Activated CD4-positive, alpha-beta T cell treated with anti-CD3 and anti-CD28 coated beads for 36 hours (primary cell): ENCODE results near the gene MCRIP2. TPM values are rescaled to one million over a fixed set of nuclear protein-coding genes. Genes with fewer than 3 reads are reported as not detected.

Experiments used
- ATAC-seq: fragments of 200-7000 bp; cut with Tn5 transposase; one replicate; pipeline ENCODE4 v1.10.0; 2021; ENCODE audit warnings: mild to moderate bottlenecking, moderate library complexity
- CTCF ChIA-PET: fragments of 350-600 bp; sonication (Branson Sonifier 250); formaldehyde crosslinking; loops from one replicate; lab custom pipeline; 2021; ENCODE audit warnings: antibody characterized with exemption; lab: Charles Lee
- POLR2A ChIA-PET: fragments of 350-600 bp; sonication (Branson Sonifier 250); formaldehyde crosslinking; loops from one replicate; lab custom pipeline; 2021; ENCODE audit warnings: antibody characterized with exemption, inconsistent platforms; lab: Charles Lee
- DNase-seq: peaks from one replicate; pipeline ENCODE4 v3.0.0-alpha.2; 2020
- H3K27ac Mint-ChIP-seq: one replicate; pipeline ENCODE4 v1.8.0; 2021; ENCODE audit warnings: mixed read lengths
- H3K27me3 Mint-ChIP-seq: one replicate; pipeline ENCODE4 v1.8.0; 2021; ENCODE audit warnings: mixed read lengths
- H3K36me3 Mint-ChIP-seq: one replicate; pipeline ENCODE4 v1.8.0; 2021; ENCODE audit warnings: low read depth, mixed read lengths
- H3K4me1 Mint-ChIP-seq: one replicate; pipeline ENCODE4 v1.8.0; 2021; ENCODE audit warnings: mixed read lengths
- H3K4me3 Mint-ChIP-seq: one replicate; pipeline ENCODE4 v1.8.0; 2021; ENCODE audit warnings: mild to moderate bottlenecking, moderate library complexity, mixed read lengths
- H3K9me3 Mint-ChIP-seq: one replicate; pipeline ENCODE4 v1.8.0; 2021; ENCODE audit warnings: low read depth, mixed read lengths
- intact Hi-C, 2 experiments: fragments of 100-400 bp; cut with DNase I in 1 of 2; cut with micrococcal nuclease in 1 of 2; formaldehyde crosslinking; loops; one replicate each; pipeline versions ENCODE4 v1.14.2 to v1.15.1; 2022 to 2024; cut with DNase I, micrococcal nuclease
- total RNA-seq, 2 experiments: library from RNA; stranded (reverse); gene quantifications; one replicate each; pipeline ENCODE4 v1.2.3, GENCODE V29; 2021

The MCRIP2 gene
- total RNA-seq, 2 experiments from 2014 or later = 28.5 to 44.0 TPM

DNA sequence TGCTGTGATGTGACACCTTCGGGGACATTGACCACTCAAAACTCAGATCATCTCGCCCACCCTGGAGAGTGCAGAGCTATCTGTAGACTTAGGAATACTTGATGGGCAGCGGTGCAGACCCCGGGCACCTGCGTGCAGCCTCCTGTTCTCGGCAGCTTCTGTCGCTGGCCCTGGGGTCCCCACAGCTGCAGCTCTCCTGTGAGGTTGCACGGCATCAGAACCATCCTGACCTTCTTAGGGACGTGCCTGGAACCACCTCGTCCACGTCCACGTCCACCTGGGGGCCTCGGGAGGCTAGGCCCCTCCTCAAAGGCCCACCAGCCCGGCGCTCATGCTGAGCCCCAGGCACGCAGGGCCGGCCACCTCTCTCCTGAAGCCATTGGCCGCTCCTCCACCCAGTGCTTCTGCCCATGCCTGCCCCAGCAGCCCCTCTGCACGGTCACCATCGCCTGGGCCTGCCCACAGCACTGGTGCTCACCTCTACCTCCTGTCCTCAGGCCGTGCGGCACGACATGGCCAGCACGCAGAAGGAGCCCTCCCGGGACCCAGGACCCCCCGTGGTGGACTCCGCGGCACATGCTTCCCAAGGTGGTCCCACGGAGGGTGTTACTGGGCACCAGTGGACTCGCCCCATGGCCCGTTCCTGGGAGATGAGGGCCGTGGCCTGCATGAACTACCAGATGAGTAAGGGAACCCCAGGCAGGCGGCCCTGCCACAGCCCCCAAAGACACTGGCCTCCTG, 13.1 kb upstream of the MCRIP2 start:
- Mint-ChIP-seq H3K27ac (no peak overlapping the region), H3K4me3 (no peak overlapping the region), H3K9me3 (no peaks in the 10 kb centered on the region), H3K4me1 (no peaks in the 10 kb centered on the region), H3K27me3 (no peaks in the 10 kb centered on the region), H3K36me3 (peaks cover 2% of the 10 kb centered on the region)
- ChIA-PET CTCF (no interaction called here), POLR2A (no interaction called here)
- DNase-seq (no peak), ATAC-seq (no peak)
- intact Hi-C loops = no loop called here

DNA sequence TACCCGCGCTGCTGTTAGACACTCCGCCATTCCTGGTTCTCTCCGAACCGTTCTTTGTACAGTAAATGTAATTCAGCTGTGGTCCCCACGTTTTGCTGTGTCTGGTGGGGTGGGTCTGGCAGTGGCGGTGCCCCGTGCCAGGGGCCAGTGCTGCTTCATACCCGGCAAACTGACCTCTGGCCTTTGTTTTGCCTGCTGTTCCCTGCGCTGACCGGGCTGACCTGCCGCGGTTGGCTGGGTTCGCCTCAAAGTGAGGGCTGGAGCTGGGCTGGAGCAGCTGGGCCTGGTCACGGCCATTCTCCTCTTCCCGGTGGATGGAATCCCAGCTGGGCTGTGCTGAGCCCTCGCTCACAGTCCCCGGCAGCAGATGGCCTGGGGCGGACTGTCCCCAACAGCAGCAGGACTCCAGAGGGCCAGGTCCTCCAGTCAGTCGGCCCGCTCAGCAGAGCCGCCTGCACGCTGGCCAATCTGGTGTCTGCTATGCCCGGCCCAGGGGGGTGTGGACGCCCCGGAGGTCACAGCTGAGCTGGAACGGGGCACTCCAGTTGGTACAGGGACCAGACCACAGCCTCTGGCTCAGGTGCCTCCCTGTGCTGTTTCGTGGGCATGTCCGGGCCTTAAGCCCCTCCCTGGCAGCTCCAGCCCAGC, 12.3 kb upstream of the MCRIP2 start:
- ChIA-PET CTCF (no interaction called here), POLR2A (no interaction called here)
- H3K27me3 Mint-ChIP-seq = no peaks in the 10 kb centered on the region
- no peak overlapping the region for H3K4me3 Mint-ChIP-seq
- peaks cover 5% of the 10 kb centered on the region for H3K36me3 Mint-ChIP-seq
- H3K4me1 Mint-ChIP-seq = peaks cover 1% of the 10 kb centered on the region
- no peak for DNase-seq
- intact Hi-C loops = no loop called here
- no peak overlapping the region for H3K27ac Mint-ChIP-seq
- no peak for ATAC-seq
- no peaks in the 10 kb centered on the region for H3K9me3 Mint-ChIP-seq

DNA sequence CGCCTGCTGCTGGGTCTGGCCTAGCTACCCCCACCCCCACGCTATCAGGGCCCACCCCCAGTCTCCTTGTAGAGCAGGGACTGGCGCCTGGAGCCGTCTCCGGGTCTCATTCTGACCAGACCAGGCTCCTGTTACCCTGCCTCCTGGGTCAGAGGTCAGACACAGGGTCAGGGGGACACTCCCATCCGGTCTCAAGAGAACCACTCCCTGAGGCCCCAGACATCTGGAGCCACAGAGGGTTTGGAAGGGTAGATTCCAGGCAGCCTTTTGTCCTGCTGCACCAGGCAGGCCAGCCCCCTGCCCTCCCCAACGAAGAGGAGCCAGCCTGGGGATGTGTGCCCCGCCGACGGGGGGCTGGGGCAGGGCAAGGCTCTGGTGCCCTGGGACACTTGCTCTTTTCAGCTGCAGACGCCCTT, 11.8 kb upstream of the MCRIP2 start:
- Mint-ChIP-seq H3K4me3 (no peak overlapping the region), H3K9me3 (no peaks in the 10 kb centered on the region), H3K36me3 (peaks cover 5% of the 10 kb centered on the region), H3K4me1 (peaks cover 4% of the 10 kb centered on the region), H3K27ac (no peak overlapping the region), H3K27me3 (no peaks in the 10 kb centered on the region)
- CTCF ChIA-PET = no interaction called here
- intact Hi-C loops = no loop called here
- ATAC-seq (no peak), DNase-seq (no peak)
- POLR2A ChIA-PET = no interaction called here

DNA sequence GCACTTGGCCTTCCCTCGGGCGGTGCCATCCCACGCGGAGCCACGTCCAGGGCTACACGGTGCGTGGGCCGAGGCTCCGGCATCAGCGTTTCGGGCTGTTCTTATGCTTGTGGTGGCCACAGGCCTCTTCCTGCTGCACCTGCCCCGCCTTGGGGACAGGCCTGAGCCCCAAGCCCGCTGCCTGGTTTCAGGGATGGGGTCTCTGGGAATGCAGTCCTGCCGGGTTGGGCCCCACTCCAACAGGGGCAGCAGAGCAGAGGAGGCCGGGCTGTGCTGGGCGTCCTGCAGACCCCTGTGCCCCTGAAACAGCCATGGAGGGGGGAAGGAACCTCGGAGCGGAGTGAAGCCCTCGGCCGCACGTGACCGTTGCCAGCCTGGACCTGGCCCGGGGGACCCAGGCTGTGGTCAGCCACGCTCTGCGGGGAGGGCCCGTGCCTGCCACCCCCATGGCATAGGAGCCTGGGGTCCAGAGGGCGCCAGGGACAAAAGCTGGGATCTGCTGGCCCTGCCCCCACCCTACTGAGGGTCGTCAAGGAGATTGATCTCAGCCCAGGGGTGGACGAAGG, 11.3 kb upstream of the MCRIP2 start:
- Mint-ChIP-seq H3K36me3 (peaks cover 7% of the 10 kb centered on the region), H3K4me1 (peaks cover 7% of the 10 kb centered on the region), H3K27ac (no peak overlapping the region), H3K4me3 (no peak overlapping the region), H3K27me3 (no peaks in the 10 kb centered on the region), H3K9me3 (no peaks in the 10 kb centered on the region)
- ATAC-seq (no peak), DNase-seq (no peak)
- intact Hi-C loops = no loop called here
- ChIA-PET CTCF (no interaction called here), POLR2A (no interaction called here)

DNA sequence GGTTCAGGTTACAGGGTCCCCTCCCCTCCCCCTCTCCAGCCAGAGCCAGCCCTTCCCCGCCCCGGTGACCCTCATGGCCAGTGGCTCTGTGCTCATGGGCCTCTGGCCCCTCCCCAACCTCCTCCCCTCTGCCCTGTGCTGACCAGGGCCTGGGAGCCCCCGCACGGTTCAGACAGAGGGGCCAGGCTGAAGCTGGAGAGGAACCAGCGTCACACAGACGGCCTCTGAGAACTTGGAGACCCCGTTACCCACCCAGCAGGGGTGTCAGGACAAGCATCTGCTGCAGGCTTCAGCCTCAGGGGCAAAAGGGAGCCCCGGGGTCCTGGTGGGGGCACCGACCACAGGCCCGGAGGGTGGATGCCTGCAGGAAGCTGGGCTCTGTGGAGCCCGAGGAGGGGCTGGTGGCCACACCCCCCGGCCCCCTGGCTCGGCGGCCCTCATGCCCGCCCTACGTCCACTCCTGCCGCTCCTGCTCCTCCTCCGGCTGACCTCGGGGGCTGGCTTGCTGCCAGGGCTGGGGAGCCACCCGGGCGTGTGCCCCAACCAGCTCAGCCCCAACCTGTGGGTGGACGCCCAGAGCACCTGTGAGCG, 10.7 kb upstream of the MCRIP2 start, which contains the start of gene WFIKKN1:
Gene WFIKKN1 (plus strand): TSS at position 171 of the 591 bp plus-strand sequence. CDS start 269 bp downstream, at position 440.
- peaks cover 7% of the 10 kb centered on the region for H3K4me1 Mint-ChIP-seq
- CTCF ChIA-PET = no interaction called here

DNA sequence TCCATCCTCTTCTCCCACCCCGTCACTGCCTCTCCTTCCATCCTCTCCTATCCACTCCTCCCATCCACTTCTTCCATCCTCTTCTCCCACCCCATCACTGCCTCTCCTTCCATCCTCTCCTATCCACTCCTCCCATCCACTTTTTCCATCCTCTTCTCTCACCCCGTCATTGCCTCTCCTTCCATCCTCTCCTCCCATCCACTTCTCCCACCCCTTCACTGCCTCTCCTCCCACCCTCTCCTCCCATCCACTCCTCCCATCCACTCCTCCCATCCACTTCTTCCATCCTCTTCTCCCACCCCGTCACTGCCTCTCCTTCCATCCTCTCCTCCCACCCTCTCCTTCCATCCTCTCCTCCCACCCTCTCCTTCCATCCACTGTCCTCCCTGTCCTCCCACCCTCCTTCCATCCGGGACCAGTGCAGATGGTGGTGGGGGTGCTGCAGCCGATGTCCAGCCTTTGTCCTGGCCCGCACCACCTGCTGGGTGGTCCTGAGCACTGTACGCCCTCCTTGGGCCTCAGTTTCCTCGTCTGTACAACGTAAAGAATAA, 9.7 kb upstream of the MCRIP2 start:
- intact Hi-C loops = no loop called here
- ChIA-PET CTCF (no interaction called here), POLR2A (no interaction called here)
- no peak overlapping the region for H3K27ac Mint-ChIP-seq
- DNase-seq = no peak
- H3K9me3 Mint-ChIP-seq = no peaks in the 10 kb centered on the region
- peaks cover 9% of the 10 kb centered on the region for H3K36me3 Mint-ChIP-seq
- peaks cover 11% of the 10 kb centered on the region for H3K4me1 Mint-ChIP-seq
- H3K4me3 Mint-ChIP-seq = no peak overlapping the region
- no peaks in the 10 kb centered on the region for H3K27me3 Mint-ChIP-seq
- no peak for ATAC-seq

More for the DNA sequence above, 10.7 kb upstream of the MCRIP2 start, which contains the start of gene WFIKKN1:
- Mint-ChIP-seq H3K27ac (no peak within 1 kb of the TSS), H3K4me3 (no peak within 1 kb of the TSS), H3K27me3 (no peaks in the 10 kb centered on the region), H3K9me3 (no peaks in the 10 kb centered on the region), H3K36me3 (peaks cover 7% of the 10 kb centered on the region)
- POLR2A ChIA-PET = no interaction called here
- intact Hi-C loops = no loop called here
- ATAC-seq = no peak
- DNase-seq = no peak

DNA sequence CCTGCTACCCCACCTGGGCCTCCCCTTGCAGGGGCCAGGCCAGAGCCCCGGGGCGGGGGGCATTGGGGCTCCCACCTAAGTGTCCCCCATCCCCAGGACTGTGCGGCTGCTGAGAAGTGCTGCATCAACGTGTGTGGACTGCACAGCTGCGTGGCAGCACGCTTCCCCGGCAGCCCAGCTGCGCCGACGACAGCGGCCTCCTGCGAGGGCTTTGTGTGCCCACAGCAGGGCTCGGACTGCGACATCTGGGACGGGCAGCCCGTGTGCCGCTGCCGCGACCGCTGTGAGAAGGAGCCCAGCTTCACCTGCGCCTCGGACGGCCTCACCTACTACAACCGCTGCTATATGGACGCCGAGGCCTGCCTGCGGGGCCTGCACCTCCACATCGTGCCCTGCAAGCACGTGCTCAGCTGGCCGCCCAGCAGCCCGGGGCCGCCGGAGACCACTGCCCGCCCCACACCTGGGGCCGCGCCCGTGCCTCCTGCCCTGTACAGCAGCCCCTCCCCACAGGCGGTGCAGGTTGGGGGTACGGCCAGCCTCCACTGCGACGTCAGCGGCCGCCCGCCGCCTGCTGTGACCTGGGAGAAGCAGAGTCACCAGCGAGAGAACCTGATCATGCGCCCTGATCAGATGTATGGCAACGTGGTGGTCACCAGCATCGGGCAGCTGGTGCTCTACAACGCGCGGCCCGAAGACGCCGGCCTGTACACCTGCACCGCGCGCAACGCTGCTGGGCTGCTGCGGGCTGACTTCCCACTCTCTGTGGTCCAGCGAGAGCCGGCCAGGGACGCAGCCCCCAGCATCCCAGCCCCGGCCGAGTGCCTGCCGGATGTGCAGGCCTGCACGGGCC, 8.9 kb upstream of the MCRIP2 start:
- Mint-ChIP-seq H3K9me3 (no peaks in the 10 kb centered on the region), H3K4me3 (no peak overlapping the region), H3K27me3 (no peaks in the 10 kb centered on the region), H3K36me3 (peaks cover 9% of the 10 kb centered on the region), H3K27ac (no peak overlapping the region), H3K4me1 (peaks cover 12% of the 10 kb centered on the region)
- CTCF ChIA-PET = no interaction called here
- ATAC-seq = no peak
- POLR2A ChIA-PET = no interaction called here
- intact Hi-C loops = no loop called here
- no peak for DNase-seq

DNA sequence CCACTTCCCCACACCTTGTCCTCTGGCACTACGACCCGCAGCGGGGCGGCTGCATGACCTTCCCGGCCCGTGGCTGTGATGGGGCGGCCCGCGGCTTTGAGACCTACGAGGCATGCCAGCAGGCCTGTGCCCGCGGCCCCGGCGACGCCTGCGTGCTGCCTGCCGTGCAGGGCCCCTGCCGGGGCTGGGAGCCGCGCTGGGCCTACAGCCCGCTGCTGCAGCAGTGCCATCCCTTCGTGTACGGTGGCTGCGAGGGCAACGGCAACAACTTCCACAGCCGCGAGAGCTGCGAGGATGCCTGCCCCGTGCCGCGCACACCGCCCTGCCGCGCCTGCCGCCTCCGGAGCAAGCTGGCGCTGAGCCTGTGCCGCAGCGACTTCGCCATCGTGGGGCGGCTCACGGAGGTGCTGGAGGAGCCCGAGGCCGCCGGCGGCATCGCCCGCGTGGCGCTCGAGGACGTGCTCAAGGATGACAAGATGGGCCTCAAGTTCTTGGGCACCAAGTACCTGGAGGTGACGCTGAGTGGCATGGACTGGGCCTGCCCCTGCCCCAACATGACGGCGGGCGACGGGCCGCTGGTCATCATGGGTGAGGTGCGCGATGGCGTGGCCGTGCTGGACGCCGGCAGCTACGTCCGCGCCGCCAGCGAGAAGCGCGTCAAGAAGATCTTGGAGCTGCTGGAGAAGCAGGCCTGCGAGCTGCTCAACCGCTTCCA, 8.1 kb upstream of the MCRIP2 start:
- no peak for ATAC-seq
- no peak for DNase-seq
- intact Hi-C loops = no loop called here
- peaks cover 9% of the 10 kb centered on the region for H3K36me3 Mint-ChIP-seq
- no peak overlapping the region for H3K27ac Mint-ChIP-seq
- peaks cover 13% of the 10 kb centered on the region for H3K4me1 Mint-ChIP-seq
- H3K27me3 Mint-ChIP-seq = no peaks in the 10 kb centered on the region
- ChIA-PET CTCF (interaction anchor here (0.6 kb wide), 1 partner anchor 1571 kb away, joined by 4 read pairs; no protein-coding TSS in a partner anchor), POLR2A (no interaction called here)
- no peaks in the 10 kb centered on the region for H3K9me3 Mint-ChIP-seq
- H3K4me3 Mint-ChIP-seq = no peak overlapping the region

DNA sequence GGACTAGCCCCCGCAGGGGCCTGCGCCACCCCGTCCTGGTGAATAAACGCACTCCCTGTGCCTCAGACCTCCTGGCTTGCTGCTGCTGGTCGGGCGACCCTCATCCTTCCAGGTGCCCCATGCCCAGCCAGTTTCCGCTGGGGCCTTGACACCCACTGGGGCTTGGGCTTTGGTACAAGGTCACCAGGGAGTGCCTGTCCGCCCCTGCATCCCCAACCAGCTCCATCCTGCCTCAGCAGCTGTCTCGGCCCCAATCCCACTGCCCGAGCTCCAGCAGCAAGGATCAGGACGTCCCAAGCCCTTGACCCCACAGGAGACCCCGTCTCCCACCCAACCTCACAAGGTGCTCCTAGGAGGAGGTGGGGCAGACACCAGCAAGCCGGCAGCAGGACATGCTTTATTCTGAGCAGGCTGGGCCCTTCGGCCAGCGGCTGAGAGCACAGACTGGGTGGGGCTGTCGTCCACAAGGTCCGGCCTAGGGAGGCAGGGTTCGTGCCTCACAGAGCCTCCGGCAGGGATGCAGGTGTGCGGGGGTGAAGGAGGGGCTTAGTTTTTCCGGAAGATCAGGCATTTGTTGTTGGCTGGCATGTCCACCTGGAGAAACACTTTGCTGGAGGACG, 7.5 kb upstream of the MCRIP2 start:
- intact Hi-C loops = no loop called here
- ChIA-PET POLR2A (no interaction called here), CTCF (interaction anchor here (0.6 kb wide), 1 partner anchor 1570 kb away, joined by 4 read pairs; no protein-coding TSS in a partner anchor)
- Mint-ChIP-seq H3K4me1 (peaks cover 13% of the 10 kb centered on the region), H3K9me3 (no peaks in the 10 kb centered on the region), H3K4me3 (peak overlapping the region; percentile 48), H3K27me3 (no peaks in the 10 kb centered on the region), H3K27ac (no peak overlapping the region), H3K36me3 (peaks cover 7% of the 10 kb centered on the region)
- DNase-seq (no peak), ATAC-seq (no peak)

DNA sequence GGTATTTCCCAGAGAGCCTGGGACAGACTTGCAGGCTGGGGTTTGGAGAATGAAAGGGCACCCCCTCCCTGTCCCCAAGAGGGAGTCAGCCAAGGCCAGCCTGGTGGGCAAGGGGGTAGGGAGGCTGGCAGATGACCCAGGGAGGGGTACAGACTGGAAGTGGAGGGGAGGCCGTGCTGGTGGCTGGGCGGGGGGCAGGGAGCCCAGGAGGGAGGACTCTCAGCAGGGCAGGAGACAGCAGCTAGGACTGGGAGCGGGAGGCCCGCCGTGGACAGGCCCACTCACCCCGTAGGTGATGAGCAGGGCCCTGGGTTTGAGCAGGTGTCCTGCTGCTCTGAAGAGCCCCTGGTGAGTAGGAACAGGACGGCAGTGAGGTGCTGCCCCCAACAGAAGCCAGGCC, 6.6 kb upstream of the MCRIP2 start:
- ATAC-seq (no peak), DNase-seq (no peak)
- ChIA-PET POLR2A (no interaction called here), CTCF (interaction anchor here (0.6 kb wide), 2 partner anchors 68 to 88 kb away, joined by 3 to 7 read pairs; no protein-coding TSS in a partner anchor)
- no peak overlapping the region for H3K27ac Mint-ChIP-seq
- H3K4me3 Mint-ChIP-seq = peak overlapping the region; percentile 87
- H3K36me3 Mint-ChIP-seq = peaks cover 7% of the 10 kb centered on the region
- no peaks in the 10 kb centered on the region for H3K27me3 Mint-ChIP-seq
- intact Hi-C loops = loop anchor here (5.0 kb wide), 3 partner anchors 47 to 253 kb away; partner anchors contain the start of genes CAPN15 (in 1 of the 2), JMJD8 (in 1 of the 2), PGAP6 (in 1 of the 2) and STUB1 (in 1 of the 2)
- no peaks in the 10 kb centered on the region for H3K9me3 Mint-ChIP-seq
- peaks cover 13% of the 10 kb centered on the region for H3K4me1 Mint-ChIP-seq
